GM21786 (cell line): Measurements from ENCODE around the gene GATAD2A.

Experiments used
- ATAC-seq: cut with Tn5 transposase; IDR thresholded peaks from one replicate; pipeline ENCODE4 v1.9.1; 2021; ENCODE audit not compliant: unreplicated experiment

GATAD2A gene

DNA sequence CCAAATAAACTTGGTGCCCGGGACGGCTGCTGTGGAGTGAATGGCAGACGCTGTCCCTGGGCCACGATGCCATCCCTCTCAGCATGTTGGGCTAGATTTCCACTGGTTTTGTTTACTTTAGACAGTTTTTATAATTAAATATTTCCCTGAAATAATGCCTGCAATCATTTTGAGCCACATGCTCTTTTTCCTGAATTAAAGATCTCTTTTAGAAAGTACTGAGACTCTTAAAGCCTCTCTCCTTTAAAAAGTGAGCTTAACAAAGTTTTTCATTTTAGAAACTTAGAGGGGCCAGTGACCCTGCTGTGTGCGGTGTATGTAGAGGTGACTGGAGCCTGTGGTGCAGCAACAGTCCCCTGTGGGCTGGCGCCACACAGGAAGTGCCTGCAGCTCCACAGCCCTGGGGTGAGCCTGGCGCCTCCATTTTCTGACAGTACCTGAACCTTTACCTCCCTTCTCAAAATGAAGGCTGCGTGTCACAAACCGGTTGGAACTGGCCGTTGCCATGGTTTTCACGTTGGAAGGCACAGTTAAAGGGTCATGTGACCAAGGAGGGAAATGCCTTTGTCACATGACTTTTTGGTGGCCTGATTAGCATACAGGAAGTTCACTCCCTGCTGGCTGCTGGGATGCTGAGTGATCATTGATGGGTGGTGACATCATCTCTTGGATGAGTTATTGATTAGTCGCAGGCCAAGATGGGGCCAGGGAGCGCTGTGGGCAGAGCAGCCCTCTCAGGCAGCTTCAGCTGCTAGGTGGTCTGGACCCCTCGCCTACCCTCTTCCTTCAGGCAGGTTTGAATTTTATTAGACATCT is 83.6 kb downstream of the GATAD2A start:
- ATAC-seq: no peak

DNA sequence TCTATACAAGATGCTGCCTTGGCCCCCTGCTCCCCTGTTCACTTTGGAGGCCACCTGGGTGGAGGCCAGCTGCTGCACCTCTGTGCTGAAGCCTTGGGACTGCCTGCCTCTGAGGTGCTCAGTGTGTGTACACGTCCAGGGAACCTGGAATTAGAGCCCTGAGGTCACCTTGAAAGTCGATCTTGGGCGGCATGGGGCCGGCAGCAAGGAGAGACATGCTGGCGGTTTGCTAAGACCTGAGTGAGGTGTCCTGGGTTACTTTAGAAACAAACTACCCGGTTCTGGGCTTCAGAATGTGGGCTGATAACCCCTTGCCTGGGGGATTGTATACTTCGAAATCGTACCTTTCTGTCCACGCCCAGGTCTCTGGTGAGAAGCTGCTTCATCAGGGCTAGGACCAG is 84.3 kb downstream of the GATAD2A start:
- no peak for ATAC-seq

GRCh38 chr19:19490214-19490968 is 84.9 kb downstream of the GATAD2A start:
- no peak for ATAC-seq

DNA sequence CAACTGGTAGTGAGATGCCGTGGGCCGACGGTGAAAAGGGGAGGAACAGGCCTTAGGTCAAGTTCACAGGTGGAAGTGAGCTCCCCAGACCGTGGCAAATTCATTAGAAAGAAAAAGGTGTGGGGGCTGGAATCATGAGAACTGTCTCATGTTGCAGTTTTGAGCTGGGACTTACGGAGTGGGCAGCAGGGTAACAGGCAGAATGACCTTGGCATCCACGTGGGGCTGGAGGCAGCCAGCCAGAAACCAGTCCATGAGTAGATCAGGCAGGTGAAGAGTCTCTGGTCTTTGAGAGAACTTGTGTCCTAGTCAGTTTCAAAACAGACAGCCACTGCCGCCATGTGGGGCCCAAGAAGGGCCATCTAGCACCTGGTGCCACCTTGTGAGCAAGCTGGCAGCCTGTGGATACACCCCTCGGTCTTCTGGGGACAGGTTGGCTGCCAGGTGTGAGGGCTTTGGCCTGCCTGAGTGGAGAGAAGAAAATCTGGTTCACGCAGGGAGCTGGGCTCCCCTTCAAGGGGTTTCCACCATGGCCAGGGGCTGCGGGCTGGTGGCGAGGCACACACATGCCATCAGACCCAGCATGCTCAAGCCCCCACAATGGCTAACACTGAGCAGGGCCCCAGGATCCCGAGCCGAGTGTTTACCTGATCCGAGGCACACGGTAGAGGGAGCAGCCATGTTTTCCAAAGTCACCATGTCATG is 86.0 kb downstream of the GATAD2A start:
- no peak for ATAC-seq

DNA sequence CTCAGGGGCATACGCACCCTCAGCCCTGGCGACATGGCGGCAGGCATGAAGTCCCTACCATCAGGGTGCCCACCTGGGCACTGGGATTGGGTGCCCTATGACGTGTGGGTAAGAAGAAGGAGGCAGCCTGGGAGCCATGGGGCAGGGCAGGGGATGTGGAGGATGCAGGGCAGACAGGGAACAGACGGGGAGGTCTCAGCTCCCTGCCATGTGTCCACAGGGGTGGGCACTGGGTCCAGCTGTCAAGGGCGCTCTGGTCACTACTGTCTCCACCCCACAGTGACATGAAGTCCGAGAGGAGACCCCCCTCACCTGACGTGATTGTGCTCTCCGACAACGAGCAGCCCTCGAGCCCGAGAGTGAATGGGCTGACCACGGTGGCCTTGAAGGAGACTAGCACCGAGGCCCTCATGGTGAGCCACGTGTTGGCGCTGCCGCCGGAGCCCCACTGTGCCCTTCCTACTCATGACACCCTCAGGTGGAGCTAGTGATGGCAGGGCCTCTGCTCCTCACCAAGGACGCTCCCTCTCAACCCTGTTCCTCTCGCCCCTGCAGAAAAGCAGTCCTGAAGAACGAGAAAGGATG is 86.6 kb downstream of the GATAD2A start:
- no peak for ATAC-seq

DNA sequence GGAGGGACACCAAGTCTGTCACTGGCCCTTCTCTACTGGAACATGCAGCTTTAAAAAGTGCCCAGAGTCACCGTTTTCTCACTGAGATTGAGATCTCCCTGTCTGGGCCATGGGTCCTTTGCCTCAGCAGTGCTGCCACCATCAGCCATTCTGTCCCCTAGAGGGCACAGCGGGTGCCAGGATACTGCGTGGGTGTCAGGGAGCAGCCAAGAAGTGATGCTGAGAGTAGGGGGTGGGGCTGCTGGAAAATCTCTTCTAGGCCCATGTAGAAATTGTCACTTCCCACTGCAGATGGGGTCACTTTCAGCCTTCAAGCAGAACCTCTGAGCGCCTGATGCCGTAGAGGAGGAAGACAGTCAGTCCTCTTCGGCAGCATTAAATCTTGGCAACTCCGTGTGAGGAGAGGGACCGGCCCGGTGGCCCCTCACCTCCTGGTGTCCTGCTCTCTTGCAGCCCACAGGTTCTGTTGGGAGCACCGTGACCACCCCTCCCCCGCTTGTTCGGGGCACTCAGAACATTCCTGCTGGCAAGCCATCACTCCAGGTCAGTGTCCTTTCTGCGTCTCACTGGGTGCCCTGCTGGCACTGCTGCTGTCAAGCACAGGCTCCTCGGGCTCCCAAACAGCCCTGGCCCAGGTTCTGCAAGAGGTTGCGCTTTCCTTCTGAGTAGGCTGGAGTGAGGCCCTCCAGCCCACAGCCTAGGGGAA is 88.5 kb downstream of the GATAD2A start:
- ATAC-seq: no peak

- ATAC-seq: no peak
Observed at GRCh38 chr19:19495614-19496603, 90.4 kb downstream of the GATAD2A start.

DNA sequence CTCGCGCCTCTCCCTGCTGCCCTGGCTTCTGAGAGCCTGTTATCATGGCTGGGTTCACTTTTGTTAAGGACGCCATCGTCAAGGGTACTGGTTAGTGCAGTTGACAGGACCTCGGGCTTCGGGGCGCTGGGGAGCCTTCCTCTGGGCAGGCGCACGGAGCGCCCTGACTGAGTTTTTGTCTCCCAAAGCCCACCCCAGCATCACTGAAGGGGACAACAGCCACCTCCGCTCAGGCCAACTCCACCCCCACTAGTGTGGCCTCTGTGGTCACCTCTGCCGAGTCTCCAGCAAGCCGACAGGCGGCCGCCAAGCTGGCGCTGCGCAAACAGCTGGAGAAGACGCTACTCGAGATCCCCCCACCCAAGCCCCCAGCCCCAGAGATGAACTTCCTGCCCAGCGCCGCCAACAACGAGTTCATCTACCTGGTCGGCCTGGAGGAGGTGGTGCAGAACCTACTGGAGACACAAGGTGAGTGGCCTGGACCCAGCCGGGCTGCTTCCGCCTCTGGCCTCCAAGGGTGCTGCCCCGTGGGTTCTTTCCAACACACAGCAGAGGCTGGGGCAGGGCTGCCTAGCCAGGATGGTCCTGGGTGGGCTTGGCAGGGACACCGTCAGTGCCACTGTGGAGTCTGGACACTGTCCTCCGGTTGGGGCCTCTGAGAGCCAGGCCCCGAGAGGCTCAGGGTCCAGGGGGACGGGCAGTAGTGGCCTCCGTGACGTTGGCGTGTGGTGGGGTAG is 92.9 kb downstream of the GATAD2A start:
- no peak for ATAC-seq

DNA sequence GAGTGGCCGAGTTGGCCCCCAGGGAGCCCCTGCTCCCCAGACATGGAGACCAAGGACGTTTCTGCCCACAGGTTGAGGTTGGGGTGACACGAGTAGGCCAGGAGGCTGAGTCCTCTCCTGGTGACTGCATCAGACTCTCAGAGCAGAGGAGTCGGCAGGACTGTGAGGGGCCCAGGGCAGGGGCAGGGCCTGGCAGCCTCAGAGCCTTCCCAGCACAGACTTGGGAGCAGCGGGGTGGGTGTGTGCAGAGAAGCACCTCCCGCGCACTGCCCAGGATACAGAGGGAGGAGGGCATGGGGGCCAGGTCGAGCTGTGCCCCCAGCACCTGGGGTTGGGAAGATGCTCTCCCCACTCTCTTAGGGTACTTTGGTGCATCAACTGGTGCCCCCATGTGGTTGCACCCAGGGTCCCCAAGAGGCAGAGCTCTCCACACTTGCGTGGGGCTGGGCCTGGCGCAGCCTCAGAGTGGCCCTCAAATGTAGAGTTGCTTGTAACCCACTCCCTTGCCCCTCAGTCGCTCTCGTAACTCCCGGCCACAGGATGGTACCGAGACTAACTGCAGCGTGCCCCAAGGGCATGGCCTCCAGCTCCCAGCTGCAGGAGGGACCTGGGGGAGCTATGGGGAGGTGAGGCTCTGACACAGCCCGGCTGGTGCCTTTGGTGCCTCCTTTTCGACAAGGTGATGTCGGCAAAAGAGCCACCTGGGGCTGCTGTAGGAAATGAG is 94.0 kb downstream of the GATAD2A start:
- no peak for ATAC-seq

DNA sequence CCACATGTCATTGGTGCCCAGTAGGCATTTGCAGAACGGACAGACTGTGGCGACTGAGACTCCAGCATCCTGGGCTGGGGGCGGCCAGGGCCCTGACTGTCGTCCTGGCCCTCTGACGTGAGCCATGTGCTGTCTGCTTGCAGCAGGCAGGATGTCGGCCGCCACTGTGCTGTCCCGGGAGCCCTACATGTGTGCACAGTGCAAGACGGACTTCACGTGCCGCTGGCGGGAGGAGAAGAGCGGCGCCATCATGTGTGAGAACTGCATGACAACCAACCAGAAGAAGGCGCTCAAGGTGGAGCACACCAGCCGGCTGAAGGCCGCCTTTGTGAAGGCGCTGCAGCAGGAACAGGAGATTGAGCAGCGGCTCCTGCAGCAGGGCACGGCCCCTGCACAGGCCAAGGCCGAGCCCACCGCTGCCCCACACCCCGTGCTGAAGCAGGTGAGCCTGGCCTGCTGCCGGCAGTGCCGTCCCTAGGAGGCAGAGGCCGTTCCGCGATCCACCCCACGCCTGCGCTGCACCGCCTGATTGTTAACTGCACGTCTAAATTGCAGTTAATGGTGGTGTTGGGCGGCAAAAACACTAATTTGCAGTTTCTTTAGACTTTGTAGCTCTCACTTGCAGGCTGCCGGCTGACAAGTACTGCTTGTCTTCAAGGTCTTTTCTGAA is 95.6 kb downstream of the GATAD2A start:
- no peak for ATAC-seq

GRCh38 chr19:19501798-19502197 is 96.3 kb downstream of the GATAD2A start:
- ATAC-seq: no peak

GRCh38 chr19:19502281-19502680 is 96.8 kb downstream of the GATAD2A start:
- no peak for ATAC-seq

DNA sequence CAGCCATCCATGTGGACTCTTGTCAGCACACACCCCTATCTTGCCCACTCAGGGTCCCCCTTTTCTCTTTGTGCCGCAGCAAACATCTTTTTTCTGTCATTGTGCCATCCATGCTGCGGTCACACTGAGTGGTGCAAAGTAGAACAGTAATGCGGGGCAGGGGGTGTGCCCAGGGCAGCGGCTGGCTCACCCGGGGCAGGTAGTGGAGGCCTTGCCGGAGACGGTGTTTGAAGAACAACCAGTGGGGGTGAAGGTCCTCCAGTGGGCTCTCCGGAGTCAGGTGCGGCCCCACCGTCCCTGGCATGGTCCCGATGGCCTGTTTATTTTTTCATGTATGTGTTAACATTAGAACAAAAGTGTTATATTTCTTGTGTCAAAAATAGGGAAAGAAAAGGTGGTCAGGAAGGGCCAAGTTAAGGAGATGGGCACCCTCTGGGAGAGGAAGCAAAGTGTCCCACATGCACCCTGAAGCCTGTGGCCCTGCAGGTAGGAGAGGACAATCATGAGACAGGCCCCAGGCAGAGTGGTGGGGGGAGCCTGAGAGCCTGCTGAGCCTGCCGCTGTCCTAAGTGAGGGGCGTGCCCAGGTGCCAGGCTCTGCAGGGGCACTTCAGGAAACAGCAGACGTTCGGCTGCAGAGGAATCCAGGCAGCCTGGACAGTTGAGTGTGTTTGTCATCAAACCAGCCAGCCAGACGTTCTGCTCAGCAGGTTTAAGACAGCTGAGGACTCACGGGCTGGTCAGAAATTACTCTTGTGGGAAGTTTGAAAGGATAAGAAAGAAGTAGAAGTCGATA is 97.5 kb downstream of the GATAD2A start:
- ATAC-seq: no peak

- no peak for ATAC-seq
Observed at GRCh38 chr19:19504754-19505668, 99.5 kb downstream of the GATAD2A start.

- no peak for ATAC-seq
Observed at GRCh38 chr19:19505669-19506326, 100.3 kb downstream of the GATAD2A start.
